Esophagus muscularis mucosa (tissue), 4 donors: ENCODE results near the gene XRCC3.

Experiments
- EP300 ChIP-seq: sonication (generic); formaldehyde crosslinking; IDR thresholded peaks from one replicate; pipeline ENCODE4 v1.6.1; 2017; ENCODE audit warnings: antibody characterized with exemption
- POLR2A ChIP-seq: fragments of 450-650 bp; IDR thresholded peaks from one replicate; pipeline ENCODE4 v1.6.1; 2017; ENCODE audit warnings: antibody characterized with exemption, moderate library complexity, mild to moderate bottlenecking, low read depth
- POLR2AphosphoS5 ChIP-seq, 2 donors: sonication (generic); formaldehyde crosslinking; IDR thresholded peaks; one replicate each; pipeline ENCODE4 v1.6.1; 2017; ENCODE audit warnings: antibody characterized with exemption in 2 of 2
- TF ChIP-seq, protein P1 (sequence below), 3 experiments: fragments of 200-600 bp in 2 of 3; fragments of 450-650 bp in 1 of 3; sonication (generic) in 2 of 3; IDR thresholded peaks; one replicate each; pipeline ENCODE4 v1.5.1; 2017 to 2019; ENCODE audit warnings: antibody characterized with exemption in 3 of 3, mild to moderate bottlenecking in 2 of 3, moderate library complexity in 1 of 3

DNA sequence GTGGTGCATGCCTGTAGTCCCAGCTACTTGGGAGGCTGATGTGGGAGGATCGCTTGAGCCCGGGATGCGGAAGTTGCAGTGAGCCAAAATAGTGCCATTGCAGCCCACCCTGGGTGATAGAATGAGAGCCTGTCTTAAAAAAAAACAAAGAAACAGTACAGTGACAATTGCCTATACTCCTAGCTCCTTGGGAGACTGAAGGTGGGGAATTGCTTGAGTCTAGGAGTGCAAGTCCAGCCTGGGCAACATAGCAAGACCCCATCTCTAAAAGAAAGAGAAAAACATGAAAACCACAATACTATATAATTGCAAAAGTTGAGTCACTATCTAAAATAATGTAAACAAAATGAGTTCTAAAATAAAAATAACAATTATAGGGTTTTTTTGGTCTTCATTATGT lies 66.2 kb downstream of the XRCC3 start:
- TF ChIP-seq, protein P1, sequence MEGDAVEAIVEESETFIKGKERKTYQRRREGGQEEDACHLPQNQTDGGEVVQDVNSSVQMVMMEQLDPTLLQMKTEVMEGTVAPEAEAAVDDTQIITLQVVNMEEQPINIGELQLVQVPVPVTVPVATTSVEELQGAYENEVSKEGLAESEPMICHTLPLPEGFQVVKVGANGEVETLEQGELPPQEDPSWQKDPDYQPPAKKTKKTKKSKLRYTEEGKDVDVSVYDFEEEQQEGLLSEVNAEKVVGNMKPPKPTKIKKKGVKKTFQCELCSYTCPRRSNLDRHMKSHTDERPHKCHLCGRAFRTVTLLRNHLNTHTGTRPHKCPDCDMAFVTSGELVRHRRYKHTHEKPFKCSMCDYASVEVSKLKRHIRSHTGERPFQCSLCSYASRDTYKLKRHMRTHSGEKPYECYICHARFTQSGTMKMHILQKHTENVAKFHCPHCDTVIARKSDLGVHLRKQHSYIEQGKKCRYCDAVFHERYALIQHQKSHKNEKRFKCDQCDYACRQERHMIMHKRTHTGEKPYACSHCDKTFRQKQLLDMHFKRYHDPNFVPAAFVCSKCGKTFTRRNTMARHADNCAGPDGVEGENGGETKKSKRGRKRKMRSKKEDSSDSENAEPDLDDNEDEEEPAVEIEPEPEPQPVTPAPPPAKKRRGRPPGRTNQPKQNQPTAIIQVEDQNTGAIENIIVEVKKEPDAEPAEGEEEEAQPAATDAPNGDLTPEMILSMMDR (IDR thresholded peaks at IDR 0.05): no peak
- no peak for TF ChIP-seq POLR2A
- no peak for TF ChIP-seq EP300
- TF ChIP-seq POLR2AphosphoS5 (IDR thresholded peaks at IDR 0.05): no peak
